ENCODE results near the gene PCSK1N. TPM values are rescaled to one million over a fixed set of nuclear protein-coding genes. Genes with fewer than 3 reads are reported as not detected.

PCSK1N gene
- 16.0 to 47.0 TPM (median 40.7 TPM) in 5 replicates for total RNA-seq (2022; extraction: Qiagen RNA extraction)

GRCh38 chrX:48835524-48836329 is at the start of gene PCSK1N:
Gene PCSK1N (minus strand): TSS chrX:48835610. CDS start chrX:48835532, 78 bp downstream.

DNA sequence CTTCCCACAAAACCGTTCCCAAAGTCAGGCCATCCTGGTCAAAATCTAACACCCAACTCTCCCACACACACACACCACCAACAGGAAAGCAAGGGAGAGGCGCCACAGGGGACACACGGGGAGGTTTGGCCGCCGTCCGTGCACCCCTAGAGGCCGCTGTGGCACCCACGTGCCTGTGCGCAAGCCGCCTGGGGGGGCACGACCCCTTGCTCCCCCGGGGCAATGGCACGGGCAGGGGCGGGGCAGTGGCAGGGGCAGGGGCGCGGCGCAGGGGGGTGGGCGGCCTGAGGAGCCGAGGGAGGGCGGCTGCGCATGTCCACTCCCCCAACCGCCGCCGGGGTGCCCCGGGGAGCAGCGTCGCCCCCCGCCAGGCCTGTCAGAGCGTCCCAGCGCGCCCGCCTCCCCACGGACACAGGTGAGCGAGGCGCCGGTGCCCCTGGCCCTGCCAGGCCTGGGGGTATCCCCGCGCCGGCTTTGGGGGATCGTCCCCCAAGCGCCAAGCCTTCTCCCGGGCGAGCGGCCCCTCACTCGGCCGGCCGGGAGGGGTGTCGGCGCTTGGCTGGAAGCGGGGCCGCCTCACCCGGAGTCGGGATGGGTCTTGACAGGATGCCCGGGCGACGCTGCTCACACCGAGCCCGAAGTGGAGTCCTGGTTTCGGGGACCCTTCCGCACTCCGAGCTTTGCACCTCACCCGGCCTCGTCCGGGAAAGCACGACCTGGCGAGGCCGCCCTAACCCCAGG is 9.1 kb downstream of the PCSK1N start, which contains the start of gene ERAS:
ERAS (plus strand) TSS at position 379 of the 741 bp plus-strand sequence. CDS start 2,611 bp downstream, outside the sequence.

GRCh38 chrX:48801280-48802088 is 33.9 kb downstream of the PCSK1N start, which contains the start of gene HDAC6:
Gene HDAC6 (plus strand): TSS chrX:48802067. CDS start chrX:48802693, 626 bp downstream.

GRCh38 chrX:48786341-48786800 is 49.0 kb downstream of the PCSK1N start, which contains the start of gene GATA1:
Gene GATA1 (plus strand): TSS chrX:48786590. CDS start chrX:48791110, 4,520 bp downstream.

Other genes starting within 250 kb of the PCSK1N start
- gene WDR13, start 238.1 kb downstream of the PCSK1N start, total RNA-seq (2022; extraction: Qiagen RNA extraction): 60.8 to 87.8 TPM (median 79.6 TPM) in 5 replicates
- 0.30 to 0.42 TPM (median 0.36 TPM) in 4 of 5 replicates, not detected in the other for gene WAS, start 151.8 kb downstream of the PCSK1N start, total RNA-seq (2022; extraction: Qiagen RNA extraction)
- gene SUV39H1, start 138.9 kb downstream of the PCSK1N start, total RNA-seq (2022; extraction: Qiagen RNA extraction): 20.5 to 25.3 TPM (median 24.6 TPM) in 5 replicates
- not detected in 5 replicates for gene GLOD5, start 73.9 kb downstream of the PCSK1N start, total RNA-seq (2022; extraction: Qiagen RNA extraction)
- gene GATA1, start 49.0 kb downstream of the PCSK1N start, total RNA-seq (2022; extraction: Qiagen RNA extraction): not detected in 5 replicates
- gene HDAC6, start 33.5 kb downstream of the PCSK1N start, total RNA-seq (2022; extraction: Qiagen RNA extraction): 22.4 to 35.6 TPM (median 31.8 TPM) in 5 replicates
- 0.06 to 0.15 TPM (median 0.07 TPM) in 3 of 5 replicates, not detected in the others for gene ERAS, start 9.1 kb downstream of the PCSK1N start, total RNA-seq (2022; extraction: Qiagen RNA extraction)
- 81.1 to 95.0 TPM (median 85.5 TPM) in 5 replicates for gene TIMM17B, start 62.2 kb upstream of the PCSK1N start, total RNA-seq (2022; extraction: Qiagen RNA extraction)
- 87.2 to 99.0 TPM (median 91.6 TPM) in 5 replicates for gene PQBP1, start 62.3 kb upstream of the PCSK1N start, total RNA-seq (2022; extraction: Qiagen RNA extraction)
- gene SLC35A2, start 76.0 kb upstream of the PCSK1N start, total RNA-seq (2022; extraction: Qiagen RNA extraction): 51.3 to 61.5 TPM (median 59.4 TPM) in 5 replicates
- 8.3 to 8.8 TPM (median 8.5 TPM) in 5 replicates for gene PIM2, start 83.4 kb upstream of the PCSK1N start, total RNA-seq (2022; extraction: Qiagen RNA extraction)
- 53.3 to 70.2 TPM (median 68.2 TPM) in 5 replicates for gene OTUD5, start 122.0 kb upstream of the PCSK1N start, total RNA-seq (2022; extraction: Qiagen RNA extraction)
- 0.70 to 1.4 TPM (median 1.1 TPM) in 5 replicates for gene KCND1, start 136.2 kb upstream of the PCSK1N start, total RNA-seq (2022; extraction: Qiagen RNA extraction)
- 13.5 to 20.9 TPM (median 20.5 TPM) in 5 replicates for gene GRIPAP1, start 166.7 kb upstream of the PCSK1N start, total RNA-seq (2022; extraction: Qiagen RNA extraction)
- 38.9 to 52.1 TPM (median 50.3 TPM) in 5 replicates for gene TFE3, start 207.7 kb upstream of the PCSK1N start, total RNA-seq (2022; extraction: Qiagen RNA extraction)
- 1.8 to 4.0 TPM (median 3.5 TPM) in 5 replicates for gene CCDC120, start 223.4 kb upstream of the PCSK1N start, total RNA-seq (2022; extraction: Qiagen RNA extraction)
- gene PRAF2, start 238.4 kb upstream of the PCSK1N start, total RNA-seq (2022; extraction: Qiagen RNA extraction): 35.0 to 53.0 TPM (median 49.4 TPM) in 5 replicates
- gene WDR45, start 244.3 kb upstream of the PCSK1N start, total RNA-seq (2022; extraction: Qiagen RNA extraction): 44.5 to 56.6 TPM (median 48.9 TPM) in 5 replicates